Heart left ventricle (tissue), 13 donors: Measurements from ENCODE around the gene CSMD2.

Source experiments
- POLR2A ChIP-seq, 2 donors: fragments of 450-650 bp; IDR thresholded peaks; one replicate each; pipeline ENCODE4 v1.6.1; 2017; ENCODE audit warnings: antibody characterized with exemption in 2 of 2, mild to moderate bottlenecking in 2 of 2, moderate library complexity in 2 of 2
- TF ChIP-seq, protein P1 (sequence below), 12 donors: fragments of 200-600 bp; sonication (generic) in 4 of 12; IDR thresholded peaks; one replicate each; pipeline versions ENCODE4 v1.5.0 to v1.8.0; 2018 to 2022; ENCODE audit warnings: antibody characterized with exemption in 12 of 12, mild to moderate bottlenecking in 5 of 12
- donor health status: ischemic (EF 13 %, LVEDD 7.1; RV severe dilation, severe dysfunction).
- donor health status: DM: no; HTN: yes; CAD: no.
- donor health status: DM: no; HTN: no; CAD: no.
- donor health status: ischemic (EF 25% LVEDD 6.9; RV normal size, moderate dysfunction).
- donor health status: ischemic (EF 25% LVEDD 5.7; RV mildly dilated, moderate dysfunction).
- donor health status: ischemic (EF 35%, LVEDD 5.7; RV mildly dilated, moderate dysfunction).
- donor health status: nonischemic (EF 11% LVEDD 7.7; RV severe dilation, severe dysfunction).
- donor health status: DM: yes; HTN: yes; CAD: no.
- donor health status: PGD.
- donor health status: ischemic (EF 29% LVEDD 5.4; RV normal size, mild dysfunction).
- donor health status: nonischemic (EF 23%, LVEDD 6.1; RV moderate dilation, normal function).

DNA sequence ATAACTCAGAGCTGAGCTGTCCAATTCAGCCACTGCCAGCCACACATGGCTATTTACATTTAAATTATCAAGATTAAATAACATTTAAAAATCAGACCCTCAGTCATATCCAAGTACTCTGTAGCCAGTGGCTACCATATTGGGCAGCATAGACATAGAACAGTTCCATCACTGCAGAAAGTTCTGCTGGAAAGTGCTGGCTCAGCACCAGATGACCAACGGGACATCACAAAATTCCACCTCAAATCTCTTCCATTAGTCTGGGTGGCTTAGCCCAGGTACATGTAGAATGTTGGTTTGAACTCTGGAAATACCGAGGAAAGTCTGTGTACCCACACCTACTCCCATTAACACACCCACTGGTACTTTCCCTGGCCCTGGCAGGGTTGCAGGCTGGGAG is 563.3 kb downstream of the CSMD2 start:
- TF ChIP-seq POLR2A (IDR thresholded peaks at IDR 0.05) = no peak
- TF ChIP-seq, protein P1, sequence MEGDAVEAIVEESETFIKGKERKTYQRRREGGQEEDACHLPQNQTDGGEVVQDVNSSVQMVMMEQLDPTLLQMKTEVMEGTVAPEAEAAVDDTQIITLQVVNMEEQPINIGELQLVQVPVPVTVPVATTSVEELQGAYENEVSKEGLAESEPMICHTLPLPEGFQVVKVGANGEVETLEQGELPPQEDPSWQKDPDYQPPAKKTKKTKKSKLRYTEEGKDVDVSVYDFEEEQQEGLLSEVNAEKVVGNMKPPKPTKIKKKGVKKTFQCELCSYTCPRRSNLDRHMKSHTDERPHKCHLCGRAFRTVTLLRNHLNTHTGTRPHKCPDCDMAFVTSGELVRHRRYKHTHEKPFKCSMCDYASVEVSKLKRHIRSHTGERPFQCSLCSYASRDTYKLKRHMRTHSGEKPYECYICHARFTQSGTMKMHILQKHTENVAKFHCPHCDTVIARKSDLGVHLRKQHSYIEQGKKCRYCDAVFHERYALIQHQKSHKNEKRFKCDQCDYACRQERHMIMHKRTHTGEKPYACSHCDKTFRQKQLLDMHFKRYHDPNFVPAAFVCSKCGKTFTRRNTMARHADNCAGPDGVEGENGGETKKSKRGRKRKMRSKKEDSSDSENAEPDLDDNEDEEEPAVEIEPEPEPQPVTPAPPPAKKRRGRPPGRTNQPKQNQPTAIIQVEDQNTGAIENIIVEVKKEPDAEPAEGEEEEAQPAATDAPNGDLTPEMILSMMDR (IDR thresholded peaks at IDR 0.05) = no peak
